LNCAP (cell line): ENCODE results near the gene NFATC1.

Experiments
- TF ChIP-seq, protein P1 (sequence below): fragments of 450-650 bp; IDR thresholded peaks from 2 replicates; pipeline ENCODE4 v1.5.1; 2017; ENCODE audit warnings: mild to moderate bottlenecking

NFATC1 gene

DNA sequence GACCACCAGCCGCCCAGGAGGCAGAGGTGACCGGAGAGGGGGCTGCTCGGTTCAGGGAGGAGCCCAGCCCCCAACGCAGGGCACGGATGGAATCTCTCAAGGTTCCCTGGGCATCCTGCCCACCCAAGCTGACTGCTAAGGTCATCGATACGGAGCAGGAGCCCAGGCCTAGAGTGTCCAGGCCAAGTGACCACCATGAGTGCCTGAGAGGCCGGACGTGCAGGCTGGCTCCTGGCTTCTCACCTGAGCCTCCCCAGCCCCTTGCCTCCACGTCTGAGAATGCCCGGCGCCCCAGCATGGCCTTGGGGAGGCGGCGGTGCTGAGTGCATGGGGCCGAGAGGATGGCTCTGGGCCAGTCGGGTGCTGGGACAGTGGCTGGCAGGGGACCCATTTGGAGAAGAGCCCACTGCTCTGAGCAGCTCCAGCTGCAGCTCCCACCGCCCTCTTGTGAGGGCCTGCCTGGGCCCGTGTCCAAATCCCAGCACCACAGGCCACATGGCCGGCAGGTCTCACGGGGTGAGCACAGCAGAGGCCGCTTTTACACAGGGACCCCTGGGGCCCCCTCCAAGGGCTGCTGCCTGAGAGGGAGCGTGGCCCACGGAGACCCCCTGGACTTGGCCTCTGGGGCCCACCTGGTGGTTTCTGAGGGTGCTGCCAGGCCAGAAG, 181.1 kb downstream of the NFATC1 start:
- TF ChIP-seq, protein P1, sequence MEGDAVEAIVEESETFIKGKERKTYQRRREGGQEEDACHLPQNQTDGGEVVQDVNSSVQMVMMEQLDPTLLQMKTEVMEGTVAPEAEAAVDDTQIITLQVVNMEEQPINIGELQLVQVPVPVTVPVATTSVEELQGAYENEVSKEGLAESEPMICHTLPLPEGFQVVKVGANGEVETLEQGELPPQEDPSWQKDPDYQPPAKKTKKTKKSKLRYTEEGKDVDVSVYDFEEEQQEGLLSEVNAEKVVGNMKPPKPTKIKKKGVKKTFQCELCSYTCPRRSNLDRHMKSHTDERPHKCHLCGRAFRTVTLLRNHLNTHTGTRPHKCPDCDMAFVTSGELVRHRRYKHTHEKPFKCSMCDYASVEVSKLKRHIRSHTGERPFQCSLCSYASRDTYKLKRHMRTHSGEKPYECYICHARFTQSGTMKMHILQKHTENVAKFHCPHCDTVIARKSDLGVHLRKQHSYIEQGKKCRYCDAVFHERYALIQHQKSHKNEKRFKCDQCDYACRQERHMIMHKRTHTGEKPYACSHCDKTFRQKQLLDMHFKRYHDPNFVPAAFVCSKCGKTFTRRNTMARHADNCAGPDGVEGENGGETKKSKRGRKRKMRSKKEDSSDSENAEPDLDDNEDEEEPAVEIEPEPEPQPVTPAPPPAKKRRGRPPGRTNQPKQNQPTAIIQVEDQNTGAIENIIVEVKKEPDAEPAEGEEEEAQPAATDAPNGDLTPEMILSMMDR: no peak

GRCh38 chr18:79577451-79578395, 182.0 kb downstream of the NFATC1 start:
- TF ChIP-seq, protein P1: no peak

DNA sequence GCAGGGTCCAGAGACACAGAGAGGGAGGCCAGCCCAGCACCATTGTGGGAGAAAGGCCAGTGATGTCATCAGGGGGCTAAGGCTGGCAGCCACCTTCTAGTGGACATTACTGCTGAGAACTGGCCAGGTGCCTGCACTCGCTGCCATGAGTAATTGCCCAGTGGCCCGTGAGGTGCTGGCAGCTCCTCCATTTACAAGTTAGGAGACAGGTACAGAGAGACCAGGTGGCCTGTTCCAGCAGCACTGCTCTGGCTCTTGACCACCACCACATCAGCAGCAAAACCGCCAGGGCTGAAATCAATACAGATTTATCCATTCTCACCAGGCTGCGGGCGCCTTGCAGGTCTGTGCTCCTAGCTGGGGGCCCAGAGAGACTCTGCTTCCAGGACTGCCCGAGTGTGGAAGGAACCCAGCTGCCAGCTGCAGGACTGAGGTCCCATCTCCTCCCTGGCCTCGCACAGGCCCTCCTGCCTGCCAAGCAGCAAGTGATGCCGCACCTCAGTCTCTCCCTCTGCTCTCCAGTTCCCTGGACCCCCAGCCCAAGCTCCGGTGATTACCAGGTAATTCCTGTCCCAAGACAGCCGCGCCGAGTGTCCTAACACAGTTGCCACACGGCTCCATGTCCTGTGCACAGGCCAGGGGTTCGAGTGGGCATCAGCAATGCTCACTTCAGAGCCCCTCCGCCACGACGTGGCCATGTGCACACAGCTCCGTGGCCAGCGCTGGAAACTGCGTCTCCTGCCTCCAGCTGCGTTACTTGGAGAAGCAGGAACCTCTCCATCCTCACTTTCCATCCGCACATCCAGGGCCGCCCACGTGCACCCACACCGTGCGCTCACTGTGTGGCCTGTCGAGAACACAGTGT, 182.9 kb downstream of the NFATC1 start:
- TF ChIP-seq, protein P1: no peak
